ENCODE results near the gene L1TD1.
"Not testable (repeated sequence)": the region's sequence is repeated elsewhere in the genome, so short reads cannot be mapped to it uniquely, and the experiment has no call there.

Gene L1TD1

DNA sequence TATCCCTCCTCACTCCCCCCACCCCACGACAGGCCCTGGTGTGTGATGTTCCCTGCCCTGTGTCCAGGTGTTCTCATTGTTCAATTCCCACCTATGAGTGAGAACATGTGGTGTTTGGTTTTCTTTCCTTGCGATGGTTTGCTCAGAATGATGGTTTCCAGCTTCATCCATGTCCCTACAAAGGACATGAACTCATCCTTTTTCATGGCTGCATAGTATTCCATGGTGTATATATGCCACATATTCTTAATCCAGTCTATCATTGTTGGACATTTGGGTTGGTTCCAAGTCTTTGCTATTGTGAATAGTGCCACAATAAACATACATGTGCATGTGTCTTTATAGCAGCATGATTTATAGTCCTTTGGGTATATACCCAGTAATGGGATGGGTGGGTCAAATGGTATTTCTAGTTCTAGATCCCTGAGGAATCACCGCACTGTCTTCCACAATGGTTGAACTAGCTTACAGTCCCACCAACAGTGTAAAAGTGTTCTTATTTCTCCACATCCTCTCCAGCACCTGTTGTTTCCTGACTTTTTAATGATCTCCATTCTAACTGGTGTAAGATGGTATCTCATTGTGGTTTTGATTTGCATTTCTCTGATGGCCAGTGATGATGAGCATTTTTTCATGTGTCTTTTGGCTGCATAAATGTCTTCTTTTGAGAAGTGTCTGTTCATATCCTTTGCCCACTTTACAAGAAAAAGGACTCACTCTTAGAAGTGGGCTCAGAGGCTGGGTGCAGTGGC is 45.2 kb downstream of the L1TD1 start:
- not testable (repeated sequence) for DNase-seq

DNA sequence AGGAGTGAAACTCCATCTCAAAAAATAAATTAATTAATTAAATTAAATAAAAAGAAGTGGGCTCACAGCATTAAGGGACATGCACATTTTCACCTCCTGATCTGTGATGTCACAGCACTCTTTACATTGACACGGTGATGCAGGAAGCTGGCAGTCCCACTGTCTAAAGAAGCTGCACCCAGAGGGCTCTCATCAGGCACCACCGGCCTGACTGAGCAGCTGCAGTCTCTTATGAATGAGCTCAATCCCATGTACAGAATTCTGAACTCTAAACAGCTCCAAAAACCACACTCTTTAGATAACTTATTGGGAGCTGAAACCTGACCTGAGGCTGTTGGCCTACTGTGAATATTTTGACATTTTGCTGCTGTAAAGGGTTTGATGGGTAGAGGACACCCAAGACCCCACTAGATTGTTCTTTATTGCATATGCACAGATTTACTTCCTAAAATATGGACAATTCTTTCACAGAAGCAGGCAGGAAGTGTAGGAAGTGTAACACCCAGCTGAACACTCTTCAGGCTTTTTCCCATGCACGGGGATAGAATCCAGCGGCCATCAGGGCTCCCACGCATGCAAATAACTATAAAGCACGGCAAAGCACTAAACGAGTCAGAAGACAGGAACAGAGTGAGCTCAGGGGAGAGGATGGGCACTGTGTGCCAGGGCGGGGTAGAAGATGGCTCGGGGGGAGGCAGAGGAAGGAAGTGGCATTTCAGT is 46.2 kb downstream of the L1TD1 start:
- DNase-seq = no peak

DNA sequence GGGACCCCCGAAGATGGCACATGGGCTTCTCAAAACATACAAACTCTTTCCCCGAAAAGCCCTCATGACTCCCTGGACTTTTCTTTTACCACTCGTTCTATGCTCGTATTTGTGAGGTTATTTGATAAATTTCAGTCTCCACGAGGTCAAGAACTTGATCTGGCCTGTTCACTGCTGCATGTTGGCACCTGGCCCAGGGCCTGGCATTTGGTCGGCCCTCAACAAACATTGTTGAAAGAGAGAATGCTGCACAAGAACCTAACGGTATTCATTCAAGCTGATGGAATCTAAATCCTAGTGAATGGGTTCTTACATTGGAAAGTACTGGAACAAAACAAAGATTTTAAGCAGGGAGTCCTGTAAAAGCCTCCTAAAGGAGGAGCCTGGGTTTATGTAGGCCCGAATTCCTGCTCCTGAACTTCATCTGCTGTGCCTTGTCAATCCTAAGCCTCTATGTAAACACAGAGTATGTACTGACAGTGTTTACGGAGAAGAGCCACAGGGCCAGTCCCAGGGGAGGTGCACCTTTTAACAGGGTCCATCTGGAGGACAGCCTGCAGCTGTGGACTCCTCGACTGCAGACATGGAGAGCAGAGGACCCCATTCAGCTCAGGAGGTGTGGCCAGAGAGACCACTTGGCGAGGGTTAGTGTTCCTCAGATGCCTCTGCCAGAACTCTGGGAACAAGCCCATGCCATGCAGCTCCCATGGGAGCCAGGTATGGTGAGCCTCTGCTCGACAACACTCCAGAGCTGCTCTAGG is 46.9 kb downstream of the L1TD1 start:
- DNase-seq = no peak

DNA sequence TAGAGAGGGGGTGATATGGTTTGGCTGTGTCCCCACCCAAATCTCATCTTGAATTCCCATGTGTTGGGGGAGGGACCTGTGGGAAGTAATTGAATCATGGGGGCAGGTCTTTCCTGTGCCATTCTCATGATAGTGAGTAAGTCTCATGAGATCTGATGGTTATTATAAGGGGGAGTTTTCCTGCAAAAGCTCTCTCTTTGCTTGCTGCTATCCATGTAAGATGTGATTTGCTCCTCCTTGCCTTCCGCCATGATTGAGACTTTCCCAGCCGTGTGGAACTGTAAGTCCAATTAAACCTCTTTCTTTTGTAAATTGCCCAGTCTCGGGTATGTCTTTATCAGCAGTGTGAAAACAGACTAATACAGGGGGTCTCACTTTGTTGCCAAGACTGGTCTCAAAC is 49.7 kb downstream of the L1TD1 start:
- not testable (repeated sequence) for DNase-seq

DNA sequence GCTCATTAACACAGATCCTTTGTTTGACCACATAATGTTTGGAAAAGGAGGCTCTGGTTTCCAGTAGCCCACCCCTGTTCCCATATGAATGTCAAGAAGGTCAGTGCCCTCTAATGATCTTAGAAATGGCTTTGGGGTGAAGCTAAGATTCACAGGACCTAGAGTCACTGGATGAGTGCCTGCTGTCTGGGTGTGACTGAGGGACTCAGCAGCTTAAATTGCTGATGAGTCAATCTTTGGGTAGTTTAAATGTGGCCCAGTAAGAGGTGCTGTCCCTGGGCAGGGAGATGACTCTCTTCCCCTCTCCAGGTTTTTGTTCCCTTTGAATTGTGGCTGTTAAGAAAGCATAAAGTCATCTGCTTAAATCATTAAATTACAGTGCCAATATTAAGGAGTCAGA is 50.6 kb downstream of the L1TD1 start:
- no peak for DNase-seq

DNA sequence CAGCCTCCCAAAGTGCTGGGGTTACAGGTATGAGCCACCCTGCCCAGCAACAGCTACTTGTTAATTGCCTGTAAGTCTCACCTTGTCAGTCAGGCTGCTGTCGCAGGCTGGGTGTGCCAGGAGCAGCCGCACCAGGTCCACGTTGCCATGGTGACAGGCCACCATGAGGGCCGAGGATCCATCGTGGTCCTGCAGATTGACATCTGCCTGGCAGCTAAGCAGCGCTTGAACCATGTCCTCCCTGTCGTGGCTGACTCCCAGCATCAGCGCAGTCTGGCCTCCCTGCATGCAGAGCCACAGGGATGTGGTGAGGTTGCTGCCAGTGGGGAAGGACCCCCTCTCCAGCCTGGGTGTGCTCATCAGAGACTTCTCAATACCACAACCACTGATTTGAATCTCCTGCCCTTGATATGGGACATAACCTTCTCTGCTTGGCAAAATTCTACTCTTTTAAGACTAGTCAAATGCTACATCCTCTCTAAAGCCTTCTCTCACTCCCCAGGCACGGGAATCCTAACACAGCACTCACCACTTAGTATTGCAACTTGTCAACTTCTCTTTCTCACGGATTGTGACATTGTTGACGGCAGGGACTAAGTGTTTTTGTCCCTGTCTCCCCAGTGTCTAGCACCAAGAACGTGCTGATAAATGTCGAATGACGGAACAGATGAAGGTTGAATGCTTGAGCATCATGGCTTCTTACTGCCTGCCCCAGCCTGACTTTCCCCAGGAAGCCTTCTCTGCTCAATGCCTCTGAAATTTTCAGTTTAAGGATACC is 52.9 kb downstream of the L1TD1 start:
- no peak for DNase-seq

DNA sequence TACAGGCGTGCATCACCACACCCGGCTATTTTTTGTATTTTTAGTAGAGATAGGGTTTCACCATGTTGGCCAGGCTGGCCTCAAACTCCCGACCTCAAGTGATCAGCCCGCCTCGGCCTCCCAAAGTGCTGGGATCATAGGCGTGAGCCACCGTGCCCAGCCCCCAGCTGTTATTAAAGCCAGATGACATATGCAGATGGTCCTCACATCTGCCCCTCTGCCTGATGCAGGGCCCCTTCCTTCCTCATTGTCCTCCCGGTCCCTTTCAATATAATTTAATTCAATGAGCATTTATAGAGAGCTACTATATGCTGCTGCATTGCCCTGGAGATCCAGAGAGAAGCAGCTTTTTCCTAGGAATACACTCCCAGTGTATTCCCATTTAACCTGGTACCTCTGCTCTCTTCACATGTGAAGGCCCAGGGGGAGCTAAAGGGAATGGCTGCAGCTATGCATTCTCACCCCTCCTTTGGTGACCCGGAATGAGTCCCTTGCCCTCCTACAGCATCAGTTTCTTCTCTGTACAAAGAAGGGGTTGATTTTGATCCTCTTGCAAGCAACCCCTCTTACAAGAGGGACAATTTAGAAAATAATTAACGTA is 55.6 kb downstream of the L1TD1 start:
- DNase-seq = no peak

DNA sequence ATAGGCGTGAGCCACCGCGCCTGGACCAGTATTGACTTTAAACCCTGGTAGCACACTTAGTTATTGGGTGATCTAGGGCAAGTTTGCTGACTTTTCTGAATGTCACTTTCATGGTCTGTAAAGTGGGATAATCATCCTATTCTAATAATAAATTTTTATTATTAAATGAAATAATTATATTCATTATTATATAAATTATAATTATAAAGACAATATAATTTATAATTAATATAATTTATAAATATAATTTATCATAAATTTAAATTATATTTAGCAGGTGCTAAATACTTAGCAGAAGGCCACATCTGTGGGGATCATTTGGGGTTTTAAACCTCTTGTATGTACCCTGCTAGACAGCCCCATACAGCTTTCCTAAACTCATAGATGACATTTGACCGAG is 64.9 kb downstream of the L1TD1 start:
- DNase-seq = no peak

DNA sequence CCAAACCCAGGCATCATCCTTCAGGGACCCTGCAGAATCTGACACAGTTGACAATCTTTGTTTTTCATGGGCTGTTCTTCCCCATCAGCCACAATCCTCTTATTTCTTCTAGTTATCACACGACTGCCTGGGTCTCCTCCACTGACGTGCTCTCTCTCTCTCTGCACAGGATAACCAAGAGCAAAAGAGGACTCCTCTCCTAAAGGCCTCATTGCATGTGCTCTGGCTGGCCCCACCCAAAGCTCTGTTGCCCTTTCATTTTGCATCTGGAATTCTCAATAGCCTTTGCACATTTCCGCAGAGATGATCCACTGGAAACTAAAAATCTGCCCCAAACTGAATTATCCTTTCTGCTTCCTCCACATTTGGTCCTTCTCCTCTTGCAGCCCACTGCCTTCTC is 66.0 kb downstream of the L1TD1 start:
- DNase-seq = no peak

Measured in T-helper 9 cell (primary cell).